Measurements from ENCODE around the gene L3MBTL3. TPM values are rescaled to one million over a fixed set of nuclear protein-coding genes. Genes with fewer than 3 reads are reported as not detected.

The L3MBTL3 gene
- total RNA-seq, 1 experiment from 2014 or later, result 14.3 TPM

GRCh38 chr6:130018744-130019325, 454 bp downstream of the L3MBTL3 start:
- intact Hi-C loops (cut with micrococcal nuclease; ENCODE audit: unreplicated experiment), result loop anchor here (10.0 kb wide), 1 partner anchor 524 kb away; no protein-coding TSS in a partner anchor
- DNase-seq, result no peak
- Mint-ChIP-seq H3K27me3 (ENCODE audit: insufficient read depth, unreplicated experiment) (no peaks in the 10 kb centered on the region), H3K9me3 (ENCODE audit: unreplicated experiment) (no peaks in the 10 kb centered on the region), H3K4me1 (ENCODE audit: low read depth, unreplicated experiment) (no peaks in the 10 kb centered on the region), H3K36me3 (ENCODE audit: insufficient read depth, unreplicated experiment) (peaks cover 9% of the 10 kb centered on the region), H3K4me3 (ENCODE audit: unreplicated experiment) (peak overlapping the region; percentile 89), H3K27ac (ENCODE audit: unreplicated experiment) (peak overlapping the region; percentile 52)
- Histone ChIP-seq H3K9me3 (no peaks in the 10 kb centered on the region), H3K4me1 (peaks cover 8% of the 10 kb centered on the region; the same call in 1 of the 2 replicates), H3K36me3 (ENCODE audit: control insufficient read depth, insufficient read depth, low read length) (no peaks in the 10 kb centered on the region), H3K4me3 (ENCODE audit: low read depth, low read length) (peak overlapping the region; percentile 94), H3K27me3 (replicated peaks; ENCODE audit: control insufficient read depth, insufficient read depth, low read length) (no peaks in the 10 kb centered on the region)
- no TSS peak for BruUV-seq (replicated peaks)
- POLR2A ChIA-PET, result no interaction called here
- CTCF ChIA-PET, result no interaction called here
- TF ChIP-seq CTCF (IDR thresholded peaks at IDR 0.05; ENCODE audit: insufficient read depth in 1 of 2, low read depth in 1 of 2, low read length in 1 of 2, severe bottlenecking in 1 of 2, unreplicated experiment in 1 of 2), result no peak

GRCh38 chr6:130019326-130020072, 1.1 kb downstream of the L3MBTL3 start:
- no peaks in the 10 kb centered on the region for H3K36me3 ChIP-seq (ENCODE audit: control insufficient read depth, insufficient read depth, low read length)
- H3K27me3 Mint-ChIP-seq (ENCODE audit: insufficient read depth, unreplicated experiment), result no peaks in the 10 kb centered on the region
- intact Hi-C loops (cut with micrococcal nuclease; ENCODE audit: unreplicated experiment), result loop anchor here (10.0 kb wide), 1 partner anchor 525 kb away; no protein-coding TSS in a partner anchor
- TF ChIP-seq CTCF (IDR thresholded peaks at IDR 0.05; ENCODE audit: insufficient read depth in 1 of 2, low read depth in 1 of 2, low read length in 1 of 2, severe bottlenecking in 1 of 2, unreplicated experiment in 1 of 2), result no peak
- ChIA-PET CTCF (no interaction called here), POLR2A (no interaction called here)
- no peaks in the 10 kb centered on the region for H3K4me1 Mint-ChIP-seq (ENCODE audit: low read depth, unreplicated experiment)
- H3K9me3 ChIP-seq, result no peaks in the 10 kb centered on the region
- H3K36me3 Mint-ChIP-seq (ENCODE audit: insufficient read depth, unreplicated experiment), result peaks cover 9% of the 10 kb centered on the region
- no peaks in the 10 kb centered on the region for H3K9me3 Mint-ChIP-seq (ENCODE audit: unreplicated experiment)
- H3K27me3 ChIP-seq (replicated peaks; ENCODE audit: control insufficient read depth, insufficient read depth, low read length), result no peaks in the 10 kb centered on the region
- BruUV-seq (replicated peaks), result no TSS peak
- peak overlapping the region; percentile 89 for H3K4me3 Mint-ChIP-seq (ENCODE audit: unreplicated experiment)
- peak in 1 of 2 experiments; percentile 34 for DNase-seq
- peaks cover 8% of the 10 kb centered on the region; the same call in 1 of the 2 replicates for H3K4me1 ChIP-seq
- no peak overlapping the region for H3K27ac Mint-ChIP-seq (ENCODE audit: unreplicated experiment)
- peak overlapping the region; percentile 94 for H3K4me3 ChIP-seq (ENCODE audit: low read depth, low read length)

GRCh38 chr6:130020073-130020906, 1.9 kb downstream of the L3MBTL3 start:
- H3K36me3 ChIP-seq (ENCODE audit: control insufficient read depth, insufficient read depth, low read length), result no peaks in the 10 kb centered on the region
- H3K27me3 ChIP-seq (replicated peaks; ENCODE audit: control insufficient read depth, insufficient read depth, low read length), result no peaks in the 10 kb centered on the region
- H3K4me3 ChIP-seq (ENCODE audit: low read depth, low read length), result peak overlapping the region; percentile 80
- ChIA-PET POLR2A (no interaction called here), CTCF (interaction anchor here (1.0 to 2.0 kb wide), 4 partner anchors 74 to 246 kb away, joined by 4 to 5 read pairs (median 4); no protein-coding TSS in a partner anchor)
- Mint-ChIP-seq H3K4me3 (ENCODE audit: unreplicated experiment) (peak overlapping the region; percentile 83), H3K4me1 (ENCODE audit: low read depth, unreplicated experiment) (no peaks in the 10 kb centered on the region), H3K9me3 (ENCODE audit: unreplicated experiment) (no peaks in the 10 kb centered on the region), H3K27ac (ENCODE audit: unreplicated experiment) (peak overlapping the region; percentile 50), H3K36me3 (ENCODE audit: insufficient read depth, unreplicated experiment) (peaks cover 9% of the 10 kb centered on the region), H3K27me3 (ENCODE audit: insufficient read depth, unreplicated experiment) (no peaks in the 10 kb centered on the region)
- no peaks in the 10 kb centered on the region for H3K9me3 ChIP-seq
- DNase-seq, result peak in 1 of 2 experiments; percentile 21
- no peak for TF ChIP-seq CTCF (IDR thresholded peaks at IDR 0.05; ENCODE audit: insufficient read depth in 1 of 2, low read depth in 1 of 2, low read length in 1 of 2, severe bottlenecking in 1 of 2, unreplicated experiment in 1 of 2)
- peaks cover 8% of the 10 kb centered on the region; the same call in 1 of the 2 replicates for H3K4me1 ChIP-seq
- no TSS peak for BruUV-seq (replicated peaks)
- intact Hi-C loops (cut with micrococcal nuclease; ENCODE audit: unreplicated experiment), result no loop called here

Data from Caco-2 (cell line).